GM18907 (cell line): Measurements from ENCODE around the gene IFIT1.

Experiments
- ATAC-seq: cut with Tn5 transposase; IDR thresholded peaks from one replicate; pipeline ENCODE4 v1.9.1; 2021; ENCODE audit warnings: mild to moderate bottlenecking, moderate library complexity; ENCODE audit not compliant: unreplicated experiment

The IFIT1 gene, protein sequence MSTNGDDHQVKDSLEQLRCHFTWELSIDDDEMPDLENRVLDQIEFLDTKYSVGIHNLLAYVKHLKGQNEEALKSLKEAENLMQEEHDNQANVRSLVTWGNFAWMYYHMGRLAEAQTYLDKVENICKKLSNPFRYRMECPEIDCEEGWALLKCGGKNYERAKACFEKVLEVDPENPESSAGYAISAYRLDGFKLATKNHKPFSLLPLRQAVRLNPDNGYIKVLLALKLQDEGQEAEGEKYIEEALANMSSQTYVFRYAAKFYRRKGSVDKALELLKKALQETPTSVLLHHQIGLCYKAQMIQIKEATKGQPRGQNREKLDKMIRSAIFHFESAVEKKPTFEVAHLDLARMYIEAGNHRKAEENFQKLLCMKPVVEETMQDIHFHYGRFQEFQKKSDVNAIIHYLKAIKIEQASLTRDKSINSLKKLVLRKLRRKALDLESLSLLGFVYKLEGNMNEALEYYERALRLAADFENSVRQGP

GRCh38 chr10:89391907-89392756 lies at the start of gene IFIT1:
Gene IFIT1, plus strand, starts transcription at chr10:89392623. Its CDS starts 90 bp downstream, at chr10:89392713.
- peak; percentile 84 for ATAC-seq

DNA sequence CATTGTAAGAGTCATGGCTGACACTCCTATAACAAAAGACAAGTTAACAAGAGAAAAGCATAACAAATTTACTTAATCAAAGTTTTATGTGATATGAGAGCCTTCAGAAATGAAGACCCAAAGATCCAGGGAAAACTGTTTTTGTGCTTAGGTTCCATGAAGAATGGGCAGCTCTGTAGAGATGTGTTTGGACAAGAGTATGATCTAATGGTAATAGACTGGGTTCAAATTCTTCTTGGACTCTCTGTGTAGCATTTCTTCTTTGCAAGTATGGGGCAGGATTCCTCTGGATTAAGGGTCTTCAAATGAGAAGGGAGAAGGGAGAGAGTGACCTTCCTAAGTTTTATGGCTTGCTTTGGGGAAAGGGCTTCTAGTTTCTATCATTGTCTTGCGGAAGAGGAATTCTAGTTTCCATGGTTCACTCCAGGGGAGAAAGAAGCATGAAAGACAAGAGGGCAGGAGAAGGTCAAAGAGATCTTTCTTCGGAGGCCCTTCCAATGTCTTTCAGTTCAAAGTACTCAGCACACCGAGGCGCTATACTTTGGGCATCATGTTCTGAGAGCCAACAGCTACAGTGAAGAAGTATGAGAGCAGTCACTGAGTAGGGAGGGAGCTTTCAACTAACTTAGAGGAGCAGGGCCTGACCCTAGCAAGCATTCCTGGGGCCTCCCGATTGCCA lies 49.2 kb upstream of the IFIT1 start:
- ATAC-seq, result no peak

GRCh38 chr10:89344156-89344555 lies 48.3 kb upstream of the IFIT1 start:
- no peak for ATAC-seq

DNA sequence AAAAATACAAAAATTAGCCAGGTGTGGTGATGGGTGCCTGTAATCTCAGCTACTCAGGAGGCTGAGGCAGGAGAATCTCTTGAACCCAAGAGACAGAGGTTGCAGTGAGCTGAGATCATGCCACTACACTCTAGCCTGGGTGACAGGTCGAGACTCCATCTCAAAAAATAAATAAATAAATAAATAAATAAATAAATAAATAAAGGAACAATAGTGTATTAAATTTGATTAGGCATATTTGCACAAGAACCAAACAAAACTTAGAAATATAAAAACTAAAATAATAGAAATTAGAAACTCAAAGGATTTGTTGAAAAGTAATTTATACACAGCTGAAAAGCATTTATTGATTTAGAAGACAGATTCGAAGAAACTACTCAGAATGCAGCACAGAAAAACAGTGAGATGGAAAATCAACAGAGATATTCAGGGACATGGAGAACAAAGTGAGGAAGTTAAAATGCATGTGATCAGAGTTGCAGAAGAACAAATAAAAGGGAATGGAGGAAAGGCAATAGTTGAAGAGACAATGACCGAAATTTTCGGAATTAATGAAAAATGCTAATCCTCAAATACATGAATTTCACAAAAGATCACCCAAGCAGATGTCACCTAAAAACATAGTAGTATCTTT lies 46.9 kb upstream of the IFIT1 start:
- ATAC-seq, result no peak

DNA sequence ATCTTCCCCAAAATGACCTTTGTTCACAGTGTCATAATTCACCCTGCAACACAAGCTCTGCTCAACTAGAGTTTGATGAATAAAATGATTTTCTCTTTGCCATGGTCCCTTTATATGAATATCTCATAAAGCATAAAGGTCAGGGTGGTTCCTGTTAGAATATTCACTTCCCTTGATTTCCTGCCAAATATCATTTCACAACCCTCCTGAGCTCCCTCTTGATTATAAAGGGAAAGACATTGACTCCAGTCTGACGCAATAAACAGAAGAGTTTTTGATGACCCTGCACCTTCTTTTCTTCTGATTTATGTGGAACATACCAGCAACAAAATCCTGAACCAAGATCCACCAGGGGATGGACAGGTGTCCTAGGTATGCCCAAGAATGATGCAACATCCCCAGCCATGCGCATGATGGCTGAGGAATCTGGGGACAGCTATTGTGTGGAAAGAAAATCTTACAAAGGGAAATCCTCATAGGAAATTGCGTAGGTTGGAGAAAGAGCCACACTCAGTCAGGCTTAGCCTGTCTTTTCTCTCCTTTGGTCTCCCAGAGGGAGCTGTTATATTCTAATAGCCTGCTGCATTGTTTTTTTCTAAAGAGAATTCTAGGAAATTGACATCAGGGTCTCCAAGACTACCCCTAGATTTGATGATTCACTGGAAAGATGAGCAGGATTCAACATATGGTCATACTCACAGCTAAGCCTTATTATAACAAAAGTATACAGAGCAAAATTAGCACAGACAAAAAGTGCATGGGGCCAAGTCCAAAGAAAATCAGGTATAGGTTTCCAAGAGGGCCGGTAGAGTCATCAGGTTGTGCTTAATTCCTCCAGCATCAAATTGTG lies 45.8 kb upstream of the IFIT1 start:
- ATAC-seq, result no peak

DNA sequence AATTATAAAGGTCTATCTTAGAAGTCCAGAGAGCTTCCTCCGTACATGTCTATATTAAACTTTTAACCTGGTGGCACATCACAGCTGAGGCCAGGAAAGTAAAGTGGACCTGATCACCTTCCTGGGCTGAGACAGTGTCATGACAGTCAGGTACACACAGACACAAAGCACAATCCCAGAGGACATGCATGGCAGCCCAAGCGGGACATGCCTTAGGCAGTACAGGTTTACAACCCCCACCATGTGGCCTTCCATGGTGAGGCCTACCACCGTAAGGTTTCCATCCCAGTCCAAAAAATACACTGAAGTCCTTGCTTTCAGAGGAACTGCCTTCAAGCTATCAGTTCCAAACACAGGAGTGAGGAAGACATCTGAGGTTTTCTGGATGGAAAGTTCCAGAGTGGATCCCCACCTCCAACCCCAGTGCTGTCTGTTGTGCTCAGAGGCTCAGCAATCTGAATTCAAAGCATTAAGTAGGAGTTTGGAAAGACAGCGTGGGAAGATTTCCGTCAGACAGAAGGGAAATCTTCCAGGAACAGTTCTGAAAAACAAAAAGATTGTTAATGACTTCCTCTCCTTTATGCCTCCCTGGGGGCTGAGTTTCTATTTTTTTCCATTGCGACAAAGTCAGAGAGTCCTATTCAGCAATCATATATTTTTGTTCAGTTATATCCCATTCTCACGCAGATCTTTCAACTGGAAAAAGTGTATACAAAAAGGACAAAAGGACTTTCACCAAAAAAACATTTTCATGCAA lies 44.5 kb upstream of the IFIT1 start:
- no peak for ATAC-seq

GRCh38 chr10:89348481-89348880 lies 43.9 kb upstream of the IFIT1 start:
- ATAC-seq, result no peak

- ATAC-seq, result no peak
Measured at GRCh38 chr10:89348975-89349374, 43.4 kb upstream of the IFIT1 start.

DNA sequence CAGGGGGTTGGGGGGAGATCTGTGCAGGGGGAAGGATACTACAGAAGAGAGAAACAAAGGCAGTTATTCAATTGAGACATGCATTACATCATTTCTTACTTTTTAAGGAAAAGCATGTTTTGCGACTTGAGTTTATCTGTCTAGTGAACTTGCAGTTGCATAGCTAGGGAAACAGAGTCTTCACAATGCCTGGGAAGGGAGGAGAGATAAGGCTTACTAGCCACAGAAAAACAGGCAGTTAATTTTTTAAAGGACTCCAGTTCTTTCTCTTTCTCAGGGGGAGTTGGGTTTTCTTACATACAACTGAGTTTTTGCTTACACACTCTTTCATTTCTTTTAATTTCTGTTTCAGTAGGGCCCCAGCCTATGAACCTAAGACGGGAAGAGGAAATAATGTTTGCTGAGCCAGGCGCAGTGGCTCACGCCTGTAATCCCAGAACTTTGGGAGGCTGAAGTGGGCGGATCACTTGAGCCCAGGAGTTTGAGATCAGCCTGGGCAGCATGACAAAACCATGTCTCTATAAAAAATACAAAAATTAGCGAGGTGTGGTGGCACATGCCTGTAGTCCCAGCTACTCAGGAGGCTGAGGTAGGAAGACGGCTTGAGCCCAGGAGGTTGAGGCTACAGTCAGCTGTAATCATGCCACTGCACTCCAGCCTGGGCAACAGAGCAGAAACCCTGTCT lies 41.6 kb upstream of the IFIT1 start:
- ATAC-seq, result peak; percentile 40

GRCh38 chr10:89351412-89351779 lies 41.0 kb upstream of the IFIT1 start:
- ATAC-seq, result peak; percentile 81

DNA sequence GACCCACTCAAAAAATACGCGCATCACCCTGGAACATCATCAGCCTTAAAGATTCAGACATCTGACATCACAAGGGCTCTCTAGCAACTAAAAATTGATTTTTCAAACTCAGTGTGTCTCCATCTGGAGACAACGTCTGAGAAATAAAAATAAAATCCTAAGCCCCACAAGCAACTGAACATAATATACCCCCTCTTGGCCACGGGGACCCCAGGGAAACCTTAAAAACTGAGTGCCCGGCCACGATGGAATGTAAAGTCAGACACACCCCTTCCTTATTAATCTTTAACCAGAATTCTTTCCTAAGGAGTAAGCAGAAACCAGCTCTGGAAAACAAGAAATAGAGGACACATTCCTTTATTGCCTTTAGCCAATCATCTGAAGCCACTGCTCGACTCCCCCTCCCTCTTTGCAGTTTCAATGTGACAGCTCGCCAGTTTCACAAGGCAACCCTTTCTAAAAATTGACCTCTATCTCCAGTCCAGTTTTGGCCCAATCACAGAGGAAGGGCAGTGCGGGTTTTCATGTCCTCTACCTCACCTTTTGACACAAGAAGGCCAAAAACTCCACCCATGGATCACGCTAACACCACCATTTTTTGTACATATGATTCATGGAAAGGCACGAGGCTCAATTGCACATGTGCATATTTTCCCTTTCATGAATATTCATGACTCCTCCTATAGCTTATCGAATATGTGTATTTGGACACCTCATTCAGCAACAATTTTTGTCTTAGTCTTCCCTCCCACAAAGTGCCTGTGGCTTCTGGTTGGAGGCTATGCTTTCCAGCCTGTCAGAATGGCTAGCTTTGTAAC lies 40.4 kb upstream of the IFIT1 start:
- peak; percentile 39 for ATAC-seq

DNA sequence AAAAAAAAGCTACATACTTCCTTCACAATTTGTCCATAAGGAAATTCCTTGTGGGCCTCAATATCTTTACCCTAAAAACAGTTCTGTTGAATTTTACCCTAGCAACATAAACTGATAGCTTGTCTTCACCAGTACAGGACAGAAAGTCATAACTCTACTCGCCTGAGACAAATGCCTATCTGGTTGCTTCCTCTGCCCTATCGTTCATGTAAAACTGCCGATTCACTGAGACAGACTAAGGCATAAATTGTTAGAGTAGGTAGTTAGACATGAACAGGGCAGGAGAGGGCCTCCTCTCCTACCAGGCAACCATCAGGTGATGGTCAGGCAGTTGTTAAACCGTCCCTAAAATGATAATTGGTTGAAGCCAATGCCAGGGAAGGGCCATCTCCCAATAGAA lies 39.6 kb upstream of the IFIT1 start:
- no peak for ATAC-seq

- no peak for ATAC-seq
Measured at GRCh38 chr10:89355394-89355931, 37.0 kb upstream of the IFIT1 start.

GRCh38 chr10:89357096-89357495 lies 35.3 kb upstream of the IFIT1 start:
- no peak for ATAC-seq

DNA sequence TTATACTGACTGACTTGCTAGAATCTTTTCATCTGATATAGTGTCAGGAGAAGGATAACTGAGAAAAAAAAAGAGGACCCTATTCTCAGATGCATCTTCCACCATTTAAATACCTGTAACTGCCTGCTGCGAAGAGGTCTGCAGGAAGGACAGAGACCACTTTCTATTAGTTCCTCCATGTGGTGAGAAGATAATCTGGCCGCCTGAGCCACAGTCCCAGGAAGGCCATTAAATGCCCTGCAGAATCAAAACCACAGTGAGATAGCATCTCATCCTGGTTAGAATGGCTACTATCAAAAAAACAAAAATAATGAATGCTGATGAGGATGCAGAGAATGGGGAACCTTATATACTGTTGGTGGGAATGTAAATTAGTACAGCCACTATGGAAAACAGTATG lies 34.4 kb upstream of the IFIT1 start:
- no peak for ATAC-seq

DNA sequence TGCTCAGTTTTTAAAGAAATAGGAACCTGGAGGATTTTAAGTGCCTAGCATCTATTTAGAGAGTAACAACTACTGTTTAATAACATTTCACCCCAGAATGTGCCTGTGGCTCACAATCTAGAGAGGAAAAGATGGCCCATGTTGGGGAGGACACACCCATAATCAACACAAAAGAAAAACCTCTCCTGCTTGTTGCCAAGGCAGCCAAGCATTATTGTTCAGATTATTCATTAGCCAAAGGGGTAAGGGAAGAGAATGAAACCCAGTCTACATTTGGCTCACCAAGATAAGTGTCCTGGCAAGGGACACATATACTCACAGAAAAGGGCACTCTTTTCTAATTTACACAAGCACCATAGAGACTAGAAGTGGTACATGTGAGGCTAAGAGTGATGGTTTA lies 32.3 kb upstream of the IFIT1 start:
- no peak for ATAC-seq

- ATAC-seq, result no peak
Measured at GRCh38 chr10:89362929-89363328, 29.5 kb upstream of the IFIT1 start.
